ENCODE data around the gene CNGA3. TPM values are rescaled to one million over a fixed set of nuclear protein-coding genes. Genes with fewer than 3 reads are reported as not detected.

CNGA3 gene
- total and polyA plus RNA-seq, 2 of the 4 experiments (the other 2 are of a cell fraction), result under 0.01 TPM; not detected in 1

DNA sequence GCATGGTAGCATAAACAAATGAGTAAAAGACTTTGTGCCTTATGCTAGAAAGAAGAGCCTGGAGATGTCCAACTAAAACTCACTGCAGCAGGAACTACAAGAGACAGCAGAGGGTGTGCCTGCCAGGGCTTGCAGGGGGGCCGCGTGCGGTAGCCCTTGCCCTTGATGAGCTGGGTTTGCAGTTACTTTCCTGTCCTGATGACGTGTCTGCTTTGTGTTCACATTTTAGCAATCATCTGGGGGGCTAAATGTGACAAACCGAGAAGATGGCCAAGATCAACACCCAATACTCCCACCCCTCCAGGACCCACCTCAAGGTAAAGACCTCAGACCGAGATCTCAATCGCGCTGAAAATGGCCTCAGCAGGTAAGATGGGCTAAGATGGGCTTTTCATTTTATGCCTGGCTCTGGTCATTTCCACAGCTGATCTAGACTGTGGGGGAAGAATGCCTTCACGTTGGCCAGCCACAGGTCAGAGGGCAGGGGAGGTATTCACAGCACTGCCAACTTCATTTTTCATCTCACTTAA lies 23.5 kb downstream of the CNGA3 start:
- Histone ChIP-seq H3K18ac (ENCODE audit: low read depth, low read length) (no peak overlapping the region), H3K4me1 (ENCODE audit: control insufficient read depth, insufficient read depth, low read length) (no peaks in the 10 kb centered on the region), H3K4ac (ENCODE audit: low read depth, low read length) (no peak overlapping the region), H3K56ac (ENCODE audit: extremely low read depth, insufficient read depth, low read length) (no peak overlapping the region), H3K79me1 (ENCODE audit: low read depth in 1 of 2, low read length in 2 of 2) (no peaks in the 10 kb centered on the region), H2BK20ac (ENCODE audit: low read depth, low read length) (no peak overlapping the region), H2BK5ac (ENCODE audit: low read depth, low read length, poor library complexity, severe bottlenecking) (no peak overlapping the region), H2BK15ac (ENCODE audit: low read depth, low read length) (no peak overlapping the region), H3K9ac (ENCODE audit: low read depth, low read length) (no peak overlapping the region), H3K9me3 (ENCODE audit: control insufficient read depth, insufficient read depth, low read length) (0 out of 2 replicates have a peak, but pooled peaks cover 5% of the 10 kb centered on the region), H4K91ac (ENCODE audit: insufficient read depth, low read depth, low read length) (no peak overlapping the region), H3K14ac (replicated peaks; ENCODE audit: low read depth, low read length) (no peak overlapping the region), H3K23ac (ENCODE audit: low read depth, low read length) (no peak overlapping the region), H4K5ac (ENCODE audit: low read depth, low read length) (no peak overlapping the region), H3K27ac (ENCODE audit: insufficient read depth, low read length) (no peak overlapping the region), H2AK9ac (replicated peaks; ENCODE audit: low read depth, low read length, poor library complexity) (no peak overlapping the region), H2BK120ac (ENCODE audit: low read depth, low read length) (no peak overlapping the region), H2AFZ (replicated peaks; ENCODE audit: low read length, poor library complexity) (no peak overlapping the region), H3K36me3 (ENCODE audit: control insufficient read depth, insufficient read depth, low read length) (no peaks in the 10 kb centered on the region), H4K20me1 (ENCODE audit: insufficient read depth, low read length) (no peaks in the 10 kb centered on the region), H2AK5ac (ENCODE audit: low read depth, low read length) (no peak overlapping the region), H3K4me3 (ENCODE audit: insufficient read depth, low read depth, low read length) (no peak overlapping the region), H3K9me1 (ENCODE audit: insufficient read depth, low read length) (no peaks in the 10 kb centered on the region), H3K27me3 (ENCODE audit: control insufficient read depth, insufficient read depth, low read length) (peaks cover 28% of the 10 kb centered on the region), H3K4me2 (ENCODE audit: low read depth, low read length) (no peak overlapping the region), H4K8ac (ENCODE audit: low read depth in 2 of 2, low read length in 2 of 2) (no peak overlapping the region)
- BruUV-seq (replicated peaks), result no TSS peak
- ATAC-seq (ENCODE audit: low read depth), result no peak
- no peak for DNase-seq
- TF ChIP-seq NFE2L2 (IDR thresholded peaks at IDR 0.05; ENCODE audit: low read depth, low read length) (no peak), RFX5 (IDR thresholded peaks at IDR 0.05; ENCODE audit: low read depth, low read length) (no peak), MAFK (IDR thresholded peaks at IDR 0.05; ENCODE audit: low read depth, low read length) (no peak), FOS (IDR thresholded peaks at IDR 0.05; ENCODE audit: low read depth, low read length) (no peak), POLR2A (IDR thresholded peaks at IDR 0.05; ENCODE audit: low read depth, low read length) (no peak), CEBPB (IDR thresholded peaks at IDR 0.05; ENCODE audit: low read depth, low read length) (no peak), MAZ (IDR thresholded peaks at IDR 0.05; ENCODE audit: borderline replicate concordance, low read depth, low read length) (no peak)
- POLR2A ChIA-PET (ENCODE audit: unreplicated experiment), result no interaction called here
- WGBS, 2 experiments (ENCODE audit: extremely low coverage in 2 of 2, insufficient read length in 1 of 2), result no CpG with 5 or more reads among the region's 9 CpGs
- intact Hi-C loops (cut with micrococcal nuclease) (no loop called here), dilution Hi-C loops (cut with HindIII; ENCODE audit: low sequenced_read_pairs, unreplicated experiment) (no loop called here), in situ Hi-C loops (cut with MboI; ENCODE audit: low sequenced_read_pairs) (no loop called here)
- CTCF ChIA-PET, result no interaction called here

All from IMR-90 (cell line).